ENCODE results near the gene ATP8A2. TPM values are rescaled to one million over a fixed set of nuclear protein-coding genes. Genes with fewer than 3 reads are reported as not detected.

The ATP8A2 gene
- total RNA-seq, 1 experiment from 2014 or later: not detected

GRCh38 chr13:25764378-25764777, 392.6 kb downstream of the ATP8A2 start:
- no peak for TF ChIP-seq EZH2 (IDR thresholded peaks at IDR 0.05; ENCODE audit: low read depth)
- no peak for TF ChIP-seq CTCF (conservative IDR thresholded peaks at IDR 0.05)
- H3K4me1 ChIP-seq (replicated peaks; ENCODE audit: insufficient read depth): no peaks in the 10 kb centered on the region
- no peak overlapping the region for H3K4me2 ChIP-seq
- CTCF ChIA-PET: no interaction called here
- no peaks in the 10 kb centered on the region for H3K9me3 ChIP-seq (ENCODE audit: insufficient read depth, low read depth)
- no TSS peak for BruUV-seq (replicated peaks)
- no peak overlapping the region for H2AFZ ChIP-seq
- H3K27me3 ChIP-seq (ENCODE audit: insufficient read depth, low read depth): peaks cover 43% of the 10 kb centered on the region
- H3F3A ChIP-seq (ENCODE audit: insufficient read depth, low read depth): no peaks in the 10 kb centered on the region
- H4K20me1 ChIP-seq (ENCODE audit: insufficient read depth): no peaks in the 10 kb centered on the region
- H3K79me2 ChIP-seq (ENCODE audit: low read depth): no peaks in the 10 kb centered on the region
- H3K27ac ChIP-seq: no peak overlapping the region
- no peaks in the 10 kb centered on the region for H3K9me2 ChIP-seq (ENCODE audit: insufficient read depth)
- H3K4me3 ChIP-seq: no peak overlapping the region
- no peaks in the 10 kb centered on the region for H3K36me3 ChIP-seq (ENCODE audit: low read depth)
- intact Hi-C loops (cut with micrococcal nuclease; ENCODE audit: unreplicated experiment): no loop called here
- no peak for DNase-seq
- POLR2A ChIA-PET (ENCODE audit: unreplicated experiment): no interaction called here

DNA sequence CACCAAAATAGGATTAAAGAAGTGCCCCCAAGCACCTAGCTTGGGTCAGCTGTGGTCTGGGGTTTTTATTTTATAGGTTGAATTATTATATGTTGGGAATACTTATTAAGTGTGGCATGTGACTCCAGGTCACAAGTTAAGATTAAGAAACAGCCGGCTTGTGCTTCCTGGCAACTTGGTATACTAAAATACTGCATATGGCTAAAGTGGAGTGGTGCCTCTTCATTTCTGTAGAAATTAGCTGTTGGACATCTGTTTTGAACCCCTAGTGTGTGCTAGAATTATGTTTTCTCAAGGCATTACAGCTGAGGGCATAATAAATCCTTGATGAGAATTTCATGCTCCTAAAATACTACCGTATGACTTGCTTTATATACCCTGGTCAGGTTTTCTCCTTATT, 393.5 kb downstream of the ATP8A2 start:
- Histone ChIP-seq H3K36me3 (ENCODE audit: low read depth) (no peaks in the 10 kb centered on the region), H2AFZ (no peak overlapping the region), H3K4me1 (replicated peaks; ENCODE audit: insufficient read depth) (no peaks in the 10 kb centered on the region), H3K9me3 (ENCODE audit: insufficient read depth, low read depth) (no peaks in the 10 kb centered on the region), H3K9me2 (ENCODE audit: insufficient read depth) (no peaks in the 10 kb centered on the region), H3F3A (ENCODE audit: insufficient read depth, low read depth) (no peaks in the 10 kb centered on the region), H3K27ac (no peak overlapping the region), H3K79me2 (ENCODE audit: low read depth) (no peaks in the 10 kb centered on the region), H3K4me3 (no peak overlapping the region), H3K4me2 (no peak overlapping the region), H4K20me1 (ENCODE audit: insufficient read depth) (no peaks in the 10 kb centered on the region), H3K27me3 (ENCODE audit: insufficient read depth, low read depth) (peaks cover 51% of the 10 kb centered on the region)
- intact Hi-C loops (cut with micrococcal nuclease; ENCODE audit: unreplicated experiment): no loop called here
- no peak for TF ChIP-seq EZH2 (IDR thresholded peaks at IDR 0.05; ENCODE audit: low read depth)
- ChIA-PET POLR2A (ENCODE audit: unreplicated experiment) (no interaction called here), CTCF (interaction anchor here (0.6 kb wide), 1 partner anchor 248 kb away, joined by 6 read pairs; no protein-coding TSS in a partner anchor)
- no peak for DNase-seq
- BruUV-seq (replicated peaks): no TSS peak

DNA sequence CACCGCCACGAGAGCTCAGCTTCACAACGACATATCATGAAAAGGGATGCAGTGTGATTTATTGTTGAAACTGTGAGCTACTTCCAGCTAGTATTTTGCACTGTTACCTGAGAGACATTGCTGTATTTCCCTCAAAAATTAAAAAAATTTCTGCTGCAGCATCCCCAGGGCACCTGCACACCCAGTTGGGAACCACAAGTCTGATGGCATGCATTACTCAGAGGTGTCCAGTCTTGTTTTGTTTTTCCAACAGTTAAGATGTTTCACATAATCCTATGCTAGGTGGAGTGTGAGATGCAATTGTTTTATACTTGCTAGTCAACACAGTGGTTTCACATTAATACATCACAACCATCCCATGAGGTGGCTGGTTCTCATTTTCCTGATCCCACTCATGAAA, 394.8 kb downstream of the ATP8A2 start:
- Histone ChIP-seq H3K9me3 (ENCODE audit: insufficient read depth, low read depth) (no peaks in the 10 kb centered on the region), H3K79me2 (ENCODE audit: low read depth) (no peaks in the 10 kb centered on the region), H3K9me2 (ENCODE audit: insufficient read depth) (no peaks in the 10 kb centered on the region), H3K27ac (no peak overlapping the region), H4K20me1 (ENCODE audit: insufficient read depth) (no peaks in the 10 kb centered on the region), H3K4me3 (no peak overlapping the region), H3K4me1 (replicated peaks; ENCODE audit: insufficient read depth) (no peaks in the 10 kb centered on the region), H2AFZ (no peak overlapping the region), H3K36me3 (ENCODE audit: low read depth) (no peaks in the 10 kb centered on the region), H3K4me2 (no peak overlapping the region), H3K27me3 (ENCODE audit: insufficient read depth, low read depth) (peaks cover 64% of the 10 kb centered on the region), H3F3A (ENCODE audit: insufficient read depth, low read depth) (no peaks in the 10 kb centered on the region)
- no peak for TF ChIP-seq EZH2 (IDR thresholded peaks at IDR 0.05; ENCODE audit: low read depth)
- TF ChIP-seq CTCF (conservative IDR thresholded peaks at IDR 0.05): no peak
- CTCF ChIA-PET: no interaction called here
- intact Hi-C loops (cut with micrococcal nuclease; ENCODE audit: unreplicated experiment): no loop called here
- POLR2A ChIA-PET (ENCODE audit: unreplicated experiment): no interaction called here
- no peak for DNase-seq
- BruUV-seq (replicated peaks): no TSS peak

DNA sequence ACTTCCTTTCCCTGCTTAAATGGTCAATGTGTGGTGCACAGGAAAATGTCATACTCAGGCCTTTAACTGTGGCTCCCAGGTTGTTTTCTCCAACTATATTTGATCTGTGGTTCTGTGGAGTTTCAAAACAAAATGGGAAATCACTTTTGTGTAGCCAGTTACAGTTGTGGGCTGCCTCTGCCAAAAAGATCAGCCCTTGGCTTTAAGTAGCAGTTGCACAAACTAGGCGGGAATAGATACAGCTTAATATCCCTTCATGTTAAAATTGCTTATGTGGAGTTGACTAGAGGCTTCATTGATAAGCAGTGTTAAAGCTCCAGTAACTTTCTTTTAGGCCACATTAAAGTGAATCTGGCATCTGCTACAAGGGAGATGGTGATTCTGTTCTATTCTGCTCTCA, 395.2 kb downstream of the ATP8A2 start:
- TF ChIP-seq CTCF (conservative IDR thresholded peaks at IDR 0.05) (no peak), EZH2 (IDR thresholded peaks at IDR 0.05; ENCODE audit: low read depth) (no peak)
- no peaks in the 10 kb centered on the region for H3K4me1 ChIP-seq (replicated peaks; ENCODE audit: insufficient read depth)
- no peak for DNase-seq
- ChIA-PET POLR2A (ENCODE audit: unreplicated experiment) (no interaction called here), CTCF (no interaction called here)
- H3K36me3 ChIP-seq (ENCODE audit: low read depth): no peaks in the 10 kb centered on the region
- H3K27ac ChIP-seq: no peak overlapping the region
- H3K79me2 ChIP-seq (ENCODE audit: low read depth): no peaks in the 10 kb centered on the region
- no peak overlapping the region for H3K4me3 ChIP-seq
- intact Hi-C loops (cut with micrococcal nuclease; ENCODE audit: unreplicated experiment): no loop called here
- no peaks in the 10 kb centered on the region for H3K9me2 ChIP-seq (ENCODE audit: insufficient read depth)
- peaks cover 66% of the 10 kb centered on the region for H3K27me3 ChIP-seq (ENCODE audit: insufficient read depth, low read depth)
- no peaks in the 10 kb centered on the region for H3F3A ChIP-seq (ENCODE audit: insufficient read depth, low read depth)
- no peaks in the 10 kb centered on the region for H4K20me1 ChIP-seq (ENCODE audit: insufficient read depth)
- no peak overlapping the region for H2AFZ ChIP-seq
- H3K4me2 ChIP-seq: no peak overlapping the region
- BruUV-seq (replicated peaks): no TSS peak
- no peaks in the 10 kb centered on the region for H3K9me3 ChIP-seq (ENCODE audit: insufficient read depth, low read depth)
